HFF-Myc (cell line): ENCODE data around the gene TRPC3.

Experiments
- DNase-seq: peaks from one replicate; pipeline ENCODE4 v3.0.0-alpha.2; 2011; ENCODE audit warnings: low read depth; ENCODE audit errors: extremely low read depth
- H3K4me3 ChIP-seq: replicated peaks from 2 replicates; pipeline ENCODE4 v1.5.1; 2011; ENCODE audit warnings: low read depth, mild to moderate bottlenecking, control low read depth, low read length
- CTCF ChIP-seq: IDR thresholded peaks from 2 replicates; pipeline ENCODE4 v1.5.1; 2012; ENCODE audit warnings: mild to moderate bottlenecking, low read depth, low read length, control low read depth; ENCODE audit errors: missing control alignments

The TRPC3 gene

DNA sequence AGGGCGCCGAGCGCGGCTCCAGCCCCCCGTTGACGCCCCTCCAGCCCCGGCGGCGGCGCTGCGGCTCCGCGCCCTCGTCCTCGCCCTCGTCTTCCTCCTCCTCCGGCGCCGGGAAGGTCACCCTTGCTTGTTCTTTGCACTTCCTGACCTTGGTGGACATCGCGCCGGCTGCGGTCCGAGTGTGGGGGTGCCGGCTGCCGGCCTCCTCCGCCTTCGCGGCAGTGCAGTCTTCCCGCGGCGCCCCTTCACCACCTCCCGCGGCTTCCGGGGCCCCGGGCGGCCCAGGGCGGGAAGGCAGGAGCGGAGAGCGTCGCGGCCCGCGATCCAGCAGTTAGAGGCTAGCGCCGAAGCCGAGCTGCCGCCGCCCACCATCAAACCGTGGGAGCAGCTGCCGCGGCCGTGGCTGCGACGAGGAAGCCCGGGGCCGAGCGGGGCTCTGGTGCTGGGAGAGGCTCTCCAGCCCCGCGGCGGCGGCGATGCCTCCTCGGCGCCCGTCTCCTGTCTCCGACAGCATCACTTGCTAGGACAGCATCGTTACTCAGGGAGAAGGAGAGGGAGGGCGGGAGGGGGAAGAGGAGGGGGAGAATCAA lies at the start of gene TRPC3:
Gene TRPC3 (minus strand): TSS at position 540 of the 590 bp plus-strand sequence. CDS start 380 bp downstream, at position 160.
- DNase-seq: no peak

GRCh38 chr4:122000849-122001248 lies 49.0 kb upstream of the TRPC3 start:
- no peak overlapping the region for H3K4me3 ChIP-seq
- DNase-seq: no peak
- no peak for TF ChIP-seq CTCF

More for the DNA sequence above, at the start of gene TRPC3:
- H3K4me3 ChIP-seq: peak within 1 kb of the TSS; percentile 39
- no peak for TF ChIP-seq CTCF

- H3K4me3 ChIP-seq: no peak overlapping the region
Observed at GRCh38 chr4:121998024-121998423, 46.2 kb upstream of the TRPC3 start.

DNA sequence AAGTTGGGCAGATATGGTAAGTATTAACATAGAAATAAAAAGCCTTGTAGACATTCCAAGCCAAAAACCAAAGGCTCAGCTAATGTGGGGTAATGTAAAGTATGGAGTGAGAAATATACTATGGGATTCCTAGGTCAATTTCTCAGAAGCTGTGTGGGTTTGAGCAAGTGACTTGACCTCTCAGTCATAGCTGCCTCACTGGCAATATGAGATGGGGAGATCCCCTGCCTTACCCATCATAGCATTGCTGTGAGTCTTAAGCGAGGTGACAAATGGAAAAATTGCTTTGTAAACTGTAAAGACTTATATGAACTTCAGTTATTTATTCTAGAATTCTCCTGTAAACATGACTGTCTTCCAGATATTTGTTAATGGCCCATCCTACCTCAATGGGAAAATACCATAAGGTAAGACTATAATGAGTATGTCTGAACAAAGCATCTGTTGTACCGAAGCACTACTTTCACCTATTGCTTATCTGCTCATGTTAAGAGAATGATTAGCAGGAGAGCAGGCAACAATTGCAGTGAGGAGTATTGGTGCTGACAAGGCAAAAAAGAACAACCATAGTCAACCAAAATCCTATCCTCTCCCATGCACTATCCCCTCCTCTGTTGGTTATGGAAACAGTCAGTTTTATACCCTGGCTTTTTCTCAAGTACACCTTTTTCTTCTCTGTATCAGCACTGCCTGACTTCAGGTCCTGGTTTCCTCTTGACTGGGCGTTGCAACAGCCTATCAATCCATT lies 44.1 kb upstream of the TRPC3 start:
- no peak for DNase-seq
- no peak for TF ChIP-seq CTCF
- no peak overlapping the region for H3K4me3 ChIP-seq

More at GRCh38 chr4:121998024-121998423, 46.2 kb upstream of the TRPC3 start:
- TF ChIP-seq CTCF: peak; percentile 34
- DNase-seq: no peak

GRCh38 chr4:121991968-121992367 lies 40.1 kb upstream of the TRPC3 start:
- no peak overlapping the region for H3K4me3 ChIP-seq
- TF ChIP-seq CTCF: no peak
- DNase-seq: no peak

DNA sequence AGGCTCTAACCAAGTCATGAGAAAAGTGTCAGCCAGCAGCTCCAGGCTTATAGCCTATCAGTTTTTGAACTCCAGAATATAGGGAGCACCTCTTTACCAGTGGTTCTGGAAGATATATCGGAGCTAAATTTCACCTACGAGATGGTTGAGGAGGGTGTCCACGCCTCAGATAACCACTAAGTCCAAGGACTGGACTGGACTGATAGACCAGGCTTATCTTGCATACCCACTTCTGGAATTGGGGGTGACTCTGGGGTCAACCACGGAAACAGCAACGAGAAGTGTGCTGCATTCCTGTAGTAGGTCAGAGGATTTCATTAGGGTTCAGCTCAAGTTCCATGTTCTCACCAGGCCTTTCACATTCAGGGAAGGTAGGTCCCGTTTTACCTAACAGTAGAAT lies 38.6 kb upstream of the TRPC3 start:
- TF ChIP-seq CTCF: no peak
- H3K4me3 ChIP-seq: no peak overlapping the region
- no peak for DNase-seq
